PC-3 (cell line): ENCODE data around the gene ZNF814.

Source experiments
- EZH2 ChIP-seq: fragments of 300-600 bp; sonication (generic); IDR thresholded peaks from one replicate; pipeline ENCODE4 v1.6.1; 2017; ENCODE audit warnings: antibody characterized with exemption, mild to moderate bottlenecking, low read length; ENCODE audit not compliant: unreplicated experiment
- EZH2phosphoT487 ChIP-seq: fragments of 300-600 bp; sonication (generic); IDR thresholded peaks from 2 replicates; pipeline ENCODE4 v1.6.1; 2018; ENCODE audit warnings: mild to moderate bottlenecking, antibody characterized with exemption, low read length, borderline replicate concordance
- TF ChIP-seq, protein P1 (sequence below): fragments of 300-600 bp; sonication (generic); conservative IDR thresholded peaks from 2 replicates; pipeline ENCODE4 v1.5.1; 2017; ENCODE audit warnings: antibody characterized with exemption, low read depth, mild to moderate bottlenecking, low read length

DNA sequence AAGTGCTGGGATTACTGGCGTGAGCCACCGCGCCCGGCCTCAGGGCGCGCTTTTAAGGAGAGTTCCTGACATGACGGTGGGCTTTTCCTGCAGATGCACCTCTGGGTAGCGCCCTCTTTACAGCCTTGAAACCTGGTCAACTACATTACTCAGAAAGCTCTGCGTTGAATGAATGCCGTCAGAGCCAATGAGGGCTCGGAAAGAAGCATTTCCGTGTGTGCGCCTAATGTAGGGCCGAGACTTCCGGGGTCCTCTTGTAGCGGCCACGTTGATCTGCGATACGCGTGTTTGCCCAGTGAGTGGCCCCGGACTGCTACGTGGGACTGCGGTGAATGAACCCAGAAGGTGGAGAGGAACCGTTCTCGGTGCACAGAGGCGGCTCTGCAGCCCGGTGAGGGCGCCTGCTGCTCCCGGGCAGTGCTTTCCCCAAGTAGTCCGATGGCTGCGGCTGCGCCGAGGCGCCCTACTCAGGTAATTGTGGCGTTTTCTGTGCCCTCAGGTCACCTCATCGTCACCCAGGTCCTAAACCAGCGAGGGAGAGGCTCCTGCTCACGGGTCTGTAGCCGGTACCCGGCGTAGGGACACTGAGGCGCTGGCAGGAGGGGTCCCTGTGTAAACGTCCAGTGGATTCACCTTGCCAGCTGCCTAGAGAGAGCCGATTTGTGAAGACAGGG is 69.2 kb downstream of the ZNF814 start:
- TF ChIP-seq EZH2 (no peak), EZH2phosphoT487 (no peak)
- TF ChIP-seq, protein P1, sequence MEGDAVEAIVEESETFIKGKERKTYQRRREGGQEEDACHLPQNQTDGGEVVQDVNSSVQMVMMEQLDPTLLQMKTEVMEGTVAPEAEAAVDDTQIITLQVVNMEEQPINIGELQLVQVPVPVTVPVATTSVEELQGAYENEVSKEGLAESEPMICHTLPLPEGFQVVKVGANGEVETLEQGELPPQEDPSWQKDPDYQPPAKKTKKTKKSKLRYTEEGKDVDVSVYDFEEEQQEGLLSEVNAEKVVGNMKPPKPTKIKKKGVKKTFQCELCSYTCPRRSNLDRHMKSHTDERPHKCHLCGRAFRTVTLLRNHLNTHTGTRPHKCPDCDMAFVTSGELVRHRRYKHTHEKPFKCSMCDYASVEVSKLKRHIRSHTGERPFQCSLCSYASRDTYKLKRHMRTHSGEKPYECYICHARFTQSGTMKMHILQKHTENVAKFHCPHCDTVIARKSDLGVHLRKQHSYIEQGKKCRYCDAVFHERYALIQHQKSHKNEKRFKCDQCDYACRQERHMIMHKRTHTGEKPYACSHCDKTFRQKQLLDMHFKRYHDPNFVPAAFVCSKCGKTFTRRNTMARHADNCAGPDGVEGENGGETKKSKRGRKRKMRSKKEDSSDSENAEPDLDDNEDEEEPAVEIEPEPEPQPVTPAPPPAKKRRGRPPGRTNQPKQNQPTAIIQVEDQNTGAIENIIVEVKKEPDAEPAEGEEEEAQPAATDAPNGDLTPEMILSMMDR: peak; percentile 34; the same call in 1 of the 2 replicates
